GM23338 (cell line): ENCODE results near the gene FAM13B.

Experiments
- CREB1 ChIP-seq: fragments of 250-450 bp; sonication (Bioruptor Pico); IDR thresholded peaks from 2 replicates; pipeline ENCODE4 v1.5.0; 2020; ENCODE audit warnings: low read depth, mild to moderate bottlenecking, moderate library complexity
- CTCF ChIP-seq, 2 experiments: fragments of 200-600 bp in 1 of 2; sonication (generic) in 1 of 2; conservative IDR thresholded peaks; 2 replicates each; pipeline versions ENCODE4 v1.5.1 to v1.6.1; 2016 to 2017; ENCODE audit warnings: antibody characterized with exemption in 2 of 2, low read depth in 2 of 2, mild to moderate bottlenecking in 2 of 2, moderate library complexity in 1 of 2
- ETS1 ChIP-seq: IDR thresholded peaks from 2 replicates; pipeline ENCODE4 v1.6.1; 2016; ENCODE audit warnings: antibody characterized with exemption
- EZH2 ChIP-seq: fragments of 200-600 bp; sonication (generic); IDR thresholded peaks from one replicate; pipeline ENCODE4 v1.8.0; 2017; ENCODE audit warnings: antibody characterized with exemption, mild to moderate bottlenecking, low read depth; ENCODE audit not compliant: unreplicated experiment
- EZH2phosphoT487 ChIP-seq: fragments of 200-600 bp; sonication (generic); IDR thresholded peaks from one replicate; pipeline ENCODE4 v1.8.1; 2018; ENCODE audit warnings: antibody characterized with exemption; ENCODE audit not compliant: unreplicated experiment
- POLR2AphosphoS5 ChIP-seq: IDR thresholded peaks from 2 replicates; pipeline ENCODE4 v1.6.1; 2016; ENCODE audit warnings: antibody characterized with exemption, low read depth
- REST ChIP-seq: IDR thresholded peaks from one replicate; pipeline ENCODE4 v1.6.1; 2018; ENCODE audit warnings: antibody characterized with exemption; ENCODE audit not compliant: unreplicated experiment
- STAT1 ChIP-seq: IDR thresholded peaks from one replicate; pipeline ENCODE4 v1.6.1; 2016; ENCODE audit warnings: antibody characterized with exemption; ENCODE audit not compliant: unreplicated experiment
- ZNF331 ChIP-seq: fragments of 250-450 bp; sonication (Bioruptor Pico); IDR thresholded peaks from 2 replicates; pipeline ENCODE4 v1.5.0; 2020; ENCODE audit warnings: low read depth, mild to moderate bottlenecking, moderate library complexity

- TF ChIP-seq CTCF (conservative IDR thresholded peaks at IDR 0.05; ENCODE audit: low read depth in 2 of 2) = no peak
- TF ChIP-seq EZH2 = no peak
- no peak for TF ChIP-seq POLR2AphosphoS5
- TF ChIP-seq CREB1 (CRISPR knock-in tag) = no peak
- TF ChIP-seq REST = no peak
- TF ChIP-seq ZNF331 = no peak
- no peak for TF ChIP-seq ETS1
- no peak for TF ChIP-seq EZH2phosphoT487
- no peak for TF ChIP-seq STAT1
These were observed 31.6 kb upstream of the FAM13B start for GRCh38 chr5:138064526-138064925.
